CD8-positive, alpha-beta memory T cell (primary cell): Measurements from ENCODE around the gene BUB1. TPM values are rescaled to one million over a fixed set of nuclear protein-coding genes. Genes with fewer than 3 reads are reported as not detected.

Source experiments
- CTCF ChIA-PET: fragments of 350-600 bp; sonication (Branson Sonifier 250); formaldehyde crosslinking; loops from one replicate; lab custom pipeline; 2021; ENCODE audit warnings: antibody characterized with exemption; lab: Charles Lee
- POLR2A ChIA-PET: fragments of 350-600 bp; sonication (Branson Sonifier 250); formaldehyde crosslinking; loops from one replicate; lab custom pipeline; 2021; ENCODE audit warnings: antibody characterized with exemption; lab: Charles Lee
- DNase-seq, 5 donors: peaks; one replicate each; pipeline versions ENCODE4 v3.0.0 to v3.0.0-alpha.2; 2020 to 2022; ENCODE audit warnings: mixed read lengths in 1 of 5
- H3K27ac ChIP-seq: one replicate; pipeline ENCODE4 v1.7.0; 2013; ENCODE audit warnings: low read depth, mild to moderate bottlenecking, low read length, moderate library complexity
- H3K27me3 ChIP-seq: 2 replicates; pipeline ENCODE4 v1.7.0; 2013; ENCODE audit warnings: low read length, mild to moderate bottlenecking; ENCODE audit not compliant: insufficient read depth, poor library complexity, severe bottlenecking
- H3K36me3 ChIP-seq: 2 replicates; pipeline ENCODE4 v1.7.0; 2013; ENCODE audit warnings: mild to moderate bottlenecking, low read length, moderate library complexity; ENCODE audit not compliant: insufficient read depth
- H3K4me1 ChIP-seq: 2 replicates; pipeline ENCODE4 v1.7.0; 2013; ENCODE audit warnings: mild to moderate bottlenecking, low read length, moderate library complexity; ENCODE audit not compliant: insufficient read depth
- H3K4me3 ChIP-seq: 2 replicates; pipeline ENCODE4 v1.7.0; 2013; ENCODE audit warnings: mild to moderate bottlenecking, low read length
- H3K9me3 ChIP-seq: 2 replicates; pipeline ENCODE4 v1.7.0; 2013; ENCODE audit warnings: mild to moderate bottlenecking, low read length
- H3K27ac Mint-ChIP-seq, 8 donors: one replicate each; pipeline ENCODE4 v1.8.0; 2020 to 2021; ENCODE audit warnings: mixed read lengths in 8 of 8, mild to moderate bottlenecking in 6 of 8, inconsistent platforms in 3 of 8, moderate library complexity in 3 of 8
- H3K27me3 Mint-ChIP-seq, 2 donors: one replicate each; pipeline ENCODE4 v1.8.0; 2020 to 2021; ENCODE audit warnings: mixed read lengths in 2 of 2, mild to moderate bottlenecking in 1 of 2, moderate library complexity in 1 of 2
- H3K36me3 Mint-ChIP-seq, 3 donors: one replicate each; pipeline ENCODE4 v1.8.0; 2020 to 2021; ENCODE audit warnings: mixed read lengths in 3 of 3, inconsistent platforms in 1 of 3, mild to moderate bottlenecking in 1 of 3
- H3K4me1 Mint-ChIP-seq, 3 donors: one replicate each; pipeline ENCODE4 v1.8.0; 2020 to 2021; ENCODE audit warnings: mixed read lengths in 3 of 3, inconsistent platforms in 1 of 3, mild to moderate bottlenecking in 1 of 3
- H3K4me3 Mint-ChIP-seq, 7 donors: one replicate each; pipeline ENCODE4 v1.8.0; 2020 to 2021; ENCODE audit warnings: mixed read lengths in 7 of 7, mild to moderate bottlenecking in 6 of 7, moderate library complexity in 4 of 7, inconsistent platforms in 2 of 7
- H3K9me3 Mint-ChIP-seq, 5 donors: one replicate each; pipeline ENCODE4 v1.8.0; 2020 to 2022; ENCODE audit warnings: mixed read lengths in 5 of 5, mild to moderate bottlenecking in 3 of 5, moderate library complexity in 2 of 5, inconsistent platforms in 1 of 5
- polyA plus RNA-seq: library from polyadenylated mRNA; unstranded; fragments of 300-500 nt; fragmentation: Illumina TruSeq; gene quantifications from one replicate; pipeline ENCODE4 v1.2.3, GENCODE V29; 2021
- total RNA-seq, 2 experiments: library from RNA; stranded (reverse); gene quantifications; one replicate each; pipeline ENCODE4 v1.2.3, GENCODE V29; 2021

Gene BUB1
- total and polyA plus RNA-seq, 3 experiments from 2014 or later, result 0.56 to 49.5 (median 46.9) TPM

DNA sequence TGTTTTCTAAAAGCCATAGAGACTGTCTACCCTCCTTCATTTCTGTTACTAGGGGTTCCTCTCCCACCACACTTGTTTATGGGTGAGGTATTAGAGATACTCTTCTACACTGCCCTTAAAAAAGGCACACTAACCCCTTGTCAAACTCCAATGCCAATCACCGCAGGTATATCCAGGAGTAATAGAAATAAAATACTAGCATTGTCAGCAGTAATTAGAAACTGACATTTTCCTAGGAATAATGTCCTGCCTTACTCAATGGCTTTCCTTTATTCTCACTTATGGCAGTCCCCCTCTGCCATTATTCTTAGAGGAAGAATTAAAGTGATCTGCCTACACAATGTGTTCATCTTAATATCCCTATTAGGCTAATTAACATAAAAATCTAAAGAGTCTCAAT lies 5.0 kb upstream of the BUB1 start:
- POLR2A ChIA-PET, result no interaction called here

DNA sequence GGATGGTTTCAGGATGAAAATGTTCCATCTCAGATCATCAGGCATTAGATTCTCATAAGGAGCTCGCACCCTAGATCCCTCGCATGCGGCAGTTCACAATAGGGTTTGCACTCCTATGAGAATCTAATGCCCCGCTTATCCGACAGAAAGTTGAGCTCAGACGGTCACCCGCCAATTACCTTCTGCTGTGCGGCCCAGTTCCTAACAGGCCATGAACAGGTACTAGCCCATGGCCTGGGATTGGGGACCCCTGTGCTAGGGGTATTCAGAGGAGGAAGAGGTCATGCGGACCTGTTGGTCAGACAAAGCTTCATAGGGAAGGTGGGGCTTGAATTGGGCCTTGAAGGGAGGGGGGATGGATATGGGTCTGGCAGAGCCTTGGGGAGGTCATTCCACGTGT lies 4.4 kb upstream of the BUB1 start:
- Mint-ChIP-seq H3K27ac (no peak overlapping the region), H3K4me3 (peak overlapping the region in 1 of 7 donors; percentile 41), H3K27me3 (peaks cover 0 to 2% of the 10 kb centered on the region in 2 donors), H3K4me1 (peaks cover 14 to 20% (median 14%) of the 10 kb centered on the region in 3 donors), H3K9me3 (peaks cover 0 to 3% (median 3%) of the 10 kb centered on the region in 5 donors), H3K36me3 (peaks cover 0 to 10% (median under 1%) of the 10 kb centered on the region in 3 donors)
- Histone ChIP-seq H3K27ac (no peak overlapping the region), H3K9me3 (no peaks in the 10 kb centered on the region), H3K27me3 (no peaks in the 10 kb centered on the region), H3K4me1 (no peaks in the 10 kb centered on the region), H3K36me3 (no peaks in the 10 kb centered on the region), H3K4me3 (no peak overlapping the region)
- ChIA-PET CTCF (no interaction called here), POLR2A (no interaction called here)
- no peak for DNase-seq

More for the DNA sequence above, 5.0 kb upstream of the BUB1 start:
- peaks cover 1 to 8% (median 4%) of the 10 kb centered on the region in 5 donors for H3K9me3 Mint-ChIP-seq
- CTCF ChIA-PET, result no interaction called here
- Histone ChIP-seq H3K36me3 (no peaks in the 10 kb centered on the region), H3K4me1 (no peaks in the 10 kb centered on the region), H3K9me3 (no peaks in the 10 kb centered on the region), H3K4me3 (no peak overlapping the region), H3K27me3 (no peaks in the 10 kb centered on the region), H3K27ac (no peak overlapping the region)
- H3K36me3 Mint-ChIP-seq, result peaks cover 0 to 8% (median 6%) of the 10 kb centered on the region in 3 donors
- peak overlapping the region in 1 of 8 donors; percentile 55 for H3K27ac Mint-ChIP-seq
- H3K4me1 Mint-ChIP-seq, result peaks cover 11 to 17% (median 11%) of the 10 kb centered on the region in 3 donors
- H3K4me3 Mint-ChIP-seq, result peak overlapping the region in 1 of 7 donors; percentile 41
- DNase-seq, result no peak
- peaks cover 0 to 2% of the 10 kb centered on the region in 2 donors for H3K27me3 Mint-ChIP-seq

DNA sequence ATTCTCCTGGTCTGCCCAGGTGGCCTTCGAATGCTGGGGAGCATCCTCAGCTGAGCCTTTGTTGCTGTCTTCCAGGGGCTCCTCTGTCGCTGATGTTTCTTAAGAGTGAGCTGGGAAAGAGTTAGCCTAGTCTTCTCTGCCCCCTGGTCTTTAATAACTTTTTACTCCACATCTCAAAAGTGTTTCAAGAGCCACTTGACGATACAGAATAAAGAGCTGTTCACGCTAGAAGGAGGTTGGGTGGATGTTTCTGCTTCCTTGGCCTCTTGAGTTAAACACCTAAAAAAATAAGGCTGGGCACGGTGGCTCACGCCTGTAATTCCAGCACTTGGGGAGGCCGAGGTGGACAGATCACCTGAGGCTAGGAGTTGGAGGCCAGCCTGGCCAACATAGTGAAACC lies 2.8 kb upstream of the BUB1 start:
- ChIA-PET POLR2A (no interaction called here), CTCF (no interaction called here)
- H3K36me3 Mint-ChIP-seq, result peaks cover 0 to 10% (median 0%) of the 10 kb centered on the region in 3 donors
- no peak overlapping the region for H3K27ac Mint-ChIP-seq
- H3K27me3 Mint-ChIP-seq, result peaks cover 0 to 2% of the 10 kb centered on the region in 2 donors
- Histone ChIP-seq H3K36me3 (no peaks in the 10 kb centered on the region), H3K4me3 (no peak overlapping the region), H3K27me3 (no peaks in the 10 kb centered on the region), H3K9me3 (no peaks in the 10 kb centered on the region), H3K4me1 (no peaks in the 10 kb centered on the region), H3K27ac (no peak overlapping the region)
- H3K9me3 Mint-ChIP-seq, result no peaks in the 10 kb centered on the region
- H3K4me1 Mint-ChIP-seq, result peaks cover 25 to 32% (median 30%) of the 10 kb centered on the region in 3 donors
- H3K4me3 Mint-ChIP-seq, result peak overlapping the region in 2 of 7 donors; percentile 27 to 83
- no peak for DNase-seq

DNA sequence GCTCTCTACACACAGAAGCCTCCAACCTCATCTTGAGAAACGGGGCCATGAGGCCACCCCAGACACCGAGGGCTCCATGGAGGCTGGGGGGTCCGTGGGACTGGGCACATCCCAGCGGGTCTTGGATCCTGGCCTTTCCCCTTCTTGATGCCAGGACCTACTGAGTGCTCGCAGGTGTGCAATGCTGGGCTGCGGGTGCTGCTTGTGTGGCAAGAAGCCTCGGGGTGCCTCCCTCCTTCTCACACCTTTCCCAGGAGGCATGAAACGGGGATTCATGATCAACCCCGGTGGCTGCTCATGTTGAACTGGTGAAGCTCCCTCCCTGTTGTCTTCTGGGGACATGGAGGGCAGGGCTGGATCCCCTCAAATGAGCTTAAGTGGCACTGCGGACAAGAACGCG lies 2.0 kb upstream of the BUB1 start:
- no peak for DNase-seq
- H3K36me3 ChIP-seq, result no peaks in the 10 kb centered on the region
- no peak overlapping the region for H3K4me3 ChIP-seq
- POLR2A ChIA-PET, result no interaction called here
- Mint-ChIP-seq H3K36me3 (peaks cover 0 to 10% (median 0%) of the 10 kb centered on the region in 3 donors), H3K4me1 (peaks cover 30 to 39% (median 37%) of the 10 kb centered on the region in 3 donors), H3K27ac (peak overlapping the region in 1 of 8 donors; percentile 65), H3K27me3 (peaks cover 0 to 2% of the 10 kb centered on the region in 2 donors), H3K4me3 (peak overlapping the region in 5 of 7 donors; percentile 48 to 98 (median 93)), H3K9me3 (no peaks in the 10 kb centered on the region)
- CTCF ChIA-PET, result no interaction called here
- H3K4me1 ChIP-seq, result peaks cover 3% of the 10 kb centered on the region
- H3K9me3 ChIP-seq, result no peaks in the 10 kb centered on the region
- H3K27ac ChIP-seq, result peak overlapping the region; percentile 92
- H3K27me3 ChIP-seq, result no peaks in the 10 kb centered on the region

DNA sequence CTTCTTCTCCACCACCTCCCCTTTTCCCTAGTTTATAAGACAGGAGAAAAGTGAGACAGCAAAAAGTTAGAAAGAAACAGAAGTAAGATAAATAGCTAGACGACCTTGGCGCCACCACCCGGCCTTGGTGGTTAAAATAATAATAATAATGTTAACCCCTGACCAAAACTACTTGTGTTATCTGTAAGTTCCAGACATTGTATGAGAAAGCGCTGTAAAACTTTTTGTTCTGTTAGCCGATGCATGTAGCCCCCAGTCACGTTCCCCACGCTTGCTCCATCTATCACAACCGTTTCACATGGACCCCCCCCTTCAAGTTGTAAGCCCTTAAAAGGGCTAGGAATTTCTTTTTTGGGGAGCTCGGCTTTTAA lies 1.5 kb upstream of the BUB1 start:
- Mint-ChIP-seq H3K27ac (peak overlapping the region in 4 of 8 donors; percentile 65 to 96 (median 84)), H3K4me1 (peaks cover 33 to 44% (median 43%) of the 10 kb centered on the region in 3 donors), H3K27me3 (peaks cover 0 to 2% of the 10 kb centered on the region in 2 donors), H3K4me3 (peak overlapping the region; percentile 92 to 100 (median 95)), H3K36me3 (peaks cover 0 to 10% (median 0%) of the 10 kb centered on the region in 3 donors), H3K9me3 (no peaks in the 10 kb centered on the region)
- H3K4me1 ChIP-seq, result peaks cover 8% of the 10 kb centered on the region
- DNase-seq, result no peak
- ChIA-PET CTCF (no interaction called here), POLR2A (interaction anchor here (0.6 kb wide), 1 partner anchor 24 kb away, joined by 3 read pairs; no protein-coding TSS in a partner anchor)
- H3K9me3 ChIP-seq, result no peaks in the 10 kb centered on the region
- H3K4me3 ChIP-seq, result no peak overlapping the region
- H3K27me3 ChIP-seq, result no peaks in the 10 kb centered on the region
- H3K36me3 ChIP-seq, result no peaks in the 10 kb centered on the region
- peak overlapping the region; percentile 92 for H3K27ac ChIP-seq

DNA sequence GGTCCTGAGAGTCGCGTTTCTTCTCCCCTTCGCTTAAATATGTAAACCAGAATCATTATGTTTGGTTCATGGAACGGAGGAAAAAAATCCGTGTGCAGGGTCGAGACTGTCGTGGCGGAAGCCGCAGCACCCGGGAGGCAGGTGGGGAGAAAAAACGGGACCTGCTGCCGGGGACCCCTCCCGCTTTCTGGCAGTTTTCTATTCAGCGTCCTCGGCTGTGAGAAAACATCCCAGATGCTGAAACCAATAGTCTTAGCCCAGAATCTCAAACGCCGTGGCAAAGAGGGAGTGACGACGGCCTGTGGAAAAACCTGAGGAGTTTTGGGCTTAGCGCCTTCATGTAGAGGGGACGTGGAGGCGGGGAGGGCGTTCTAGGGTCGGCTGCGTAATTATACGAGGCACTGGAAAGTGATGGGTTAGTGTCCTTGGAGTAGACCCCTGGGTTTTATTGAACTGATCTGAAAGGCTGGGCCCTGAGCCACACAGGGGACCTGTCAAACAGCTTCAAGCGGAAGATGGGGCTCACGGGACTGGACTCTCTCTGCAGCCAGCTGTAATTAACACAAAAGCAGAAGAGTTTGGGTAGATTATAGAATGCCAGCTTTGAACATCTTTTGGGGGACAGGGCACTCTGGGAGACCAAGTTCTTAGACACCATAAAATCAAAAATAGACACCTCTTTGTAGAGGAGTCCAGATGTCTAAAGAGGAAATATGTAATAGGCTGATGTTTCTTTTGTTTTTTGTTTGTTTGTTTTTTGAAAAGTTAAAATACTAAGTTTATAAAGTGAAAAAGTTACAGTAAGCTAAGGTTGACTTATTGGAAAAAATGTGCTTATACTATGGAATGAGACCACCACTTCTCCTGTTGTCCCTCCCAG lies 834 bp upstream of the BUB1 start:
- no peak for DNase-seq
- Mint-ChIP-seq H3K9me3 (no peaks in the 10 kb centered on the region), H3K4me3 (peak overlapping the region; percentile 92 to 100 (median 95)), H3K27ac (peak overlapping the region; percentile 65 to 98 (median 94)), H3K36me3 (peaks cover 0 to 10% (median 0%) of the 10 kb centered on the region in 3 donors), H3K27me3 (peaks cover 0 to 2% of the 10 kb centered on the region in 2 donors), H3K4me1 (peaks cover 33 to 45% (median 44%) of the 10 kb centered on the region in 3 donors)
- ChIA-PET POLR2A (interaction anchor here (0.5 to 0.6 kb wide), 2 partner anchors 23 to 1944 kb away, joined by 3 to 4 read pairs; no protein-coding TSS in a partner anchor), CTCF (no interaction called here)
- peak overlapping the region; percentile 92 for H3K27ac ChIP-seq
- H3K4me1 ChIP-seq, result peaks cover 8% of the 10 kb centered on the region
- no peaks in the 10 kb centered on the region for H3K27me3 ChIP-seq
- no peaks in the 10 kb centered on the region for H3K36me3 ChIP-seq
- H3K4me3 ChIP-seq, result peak overlapping the region; percentile 100
- no peaks in the 10 kb centered on the region for H3K9me3 ChIP-seq

DNA sequence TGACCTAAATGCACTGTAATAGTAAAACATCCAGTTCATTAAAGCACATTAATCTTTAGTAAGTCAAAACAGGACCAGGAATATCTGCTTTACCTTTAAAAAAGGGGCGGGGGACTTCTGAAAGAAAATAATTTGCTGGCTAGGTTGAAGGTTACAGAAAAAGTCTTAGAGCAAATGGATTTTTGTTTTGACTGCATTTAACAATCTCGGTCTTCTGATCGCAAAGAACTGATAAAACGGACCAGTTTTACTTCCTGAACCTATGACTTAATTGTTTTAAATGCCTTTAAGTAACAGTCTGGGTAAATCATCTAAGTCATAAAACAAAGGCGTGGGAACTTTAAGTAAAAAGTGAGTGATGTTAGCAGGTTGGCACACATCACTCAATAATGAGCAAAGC lies 783 bp downstream of the BUB1 start:
- no peaks in the 10 kb centered on the region for H3K27me3 Mint-ChIP-seq
- no peak for DNase-seq
- peak overlapping the region in 6 of 8 donors; percentile 65 to 90 (median 72) for H3K27ac Mint-ChIP-seq
- H3K9me3 ChIP-seq, result no peaks in the 10 kb centered on the region
- no peaks in the 10 kb centered on the region for H3K27me3 ChIP-seq
- peak overlapping the region; percentile 92 to 100 (median 95) for H3K4me3 Mint-ChIP-seq
- no peak overlapping the region for H3K4me3 ChIP-seq
- ChIA-PET CTCF (interaction anchor here (1.2 kb wide), 1 partner anchor 9 kb away, joined by 3 read pairs; no protein-coding TSS in a partner anchor), POLR2A (no interaction called here)
- no peaks in the 10 kb centered on the region for H3K9me3 Mint-ChIP-seq
- H3K4me1 Mint-ChIP-seq, result peaks cover 33 to 45% (median 44%) of the 10 kb centered on the region in 3 donors
- peaks cover 8% of the 10 kb centered on the region for H3K4me1 ChIP-seq
- H3K36me3 ChIP-seq, result no peaks in the 10 kb centered on the region
- H3K36me3 Mint-ChIP-seq, result peaks cover 0 to 10% (median 3%) of the 10 kb centered on the region in 3 donors
- H3K27ac ChIP-seq, result peak overlapping the region; percentile 39

DNA sequence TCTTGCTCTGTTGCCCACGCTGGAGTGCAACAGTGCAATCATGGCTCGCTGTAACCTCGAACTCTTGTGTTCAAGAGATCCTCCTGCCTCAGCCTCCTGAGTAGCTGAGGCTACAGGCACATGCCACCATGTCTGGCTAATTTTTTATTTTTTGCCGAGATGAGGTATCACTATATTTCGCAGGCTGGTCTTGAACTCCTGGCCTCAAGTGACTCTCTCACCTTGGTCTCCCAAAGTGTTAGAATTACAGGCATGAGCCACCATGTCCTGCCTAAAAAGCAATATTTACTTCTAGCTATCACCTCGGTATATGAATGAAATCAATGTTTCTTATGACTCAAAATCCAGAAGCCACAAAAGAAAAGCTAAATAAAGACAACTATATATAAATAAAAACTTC lies 2.2 kb downstream of the BUB1 start:
- peaks cover 33 to 45% (median 44%) of the 10 kb centered on the region in 3 donors for H3K4me1 Mint-ChIP-seq
- no peaks in the 10 kb centered on the region for H3K9me3 Mint-ChIP-seq
- POLR2A ChIA-PET, result no interaction called here
- H3K4me3 Mint-ChIP-seq, result peak overlapping the region in 2 of 7 donors; percentile 46 to 66
- H3K4me3 ChIP-seq, result no peak overlapping the region
- peak overlapping the region; percentile 45 for H3K27ac ChIP-seq
- no peaks in the 10 kb centered on the region for H3K27me3 Mint-ChIP-seq
- H3K9me3 ChIP-seq, result no peaks in the 10 kb centered on the region
- peaks cover 0 to 12% (median 3%) of the 10 kb centered on the region in 3 donors for H3K36me3 Mint-ChIP-seq
- DNase-seq, result no peak
- peaks cover 8% of the 10 kb centered on the region for H3K4me1 ChIP-seq
- no peaks in the 10 kb centered on the region for H3K36me3 ChIP-seq
- H3K27me3 ChIP-seq, result no peaks in the 10 kb centered on the region
- peak overlapping the region in 2 of 8 donors; percentile 52 to 65 for H3K27ac Mint-ChIP-seq
- CTCF ChIA-PET, result interaction anchor here (1.2 kb wide), 1 partner anchor 8 kb away, joined by 3 read pairs; no protein-coding TSS in a partner anchor
